Endothelial cell of umbilical vein (primary cell): ENCODE data around the gene DOLPP1. TPM values are rescaled to one million over a fixed set of nuclear protein-coding genes. Genes with fewer than 3 reads are reported as not detected.
A peak's percentile ranks its signal among the peaks of the same experiment; 100 is the strongest.

ENCODE experiments used
- BruUV-seq: library from RNA; stranded (reverse); fragments of 400-500 nt; replicated peaks from 2 replicates; lab custom pipeline; 2021; lab: Mats Ljungman, UMichigan
- CTCF ChIA-PET: fragments of 300-600, 350-600 bp; sonication (Branson Sonifier 250); formaldehyde crosslinking; loops from one replicate; lab custom pipeline; 2021; ENCODE audit warnings: antibody characterized with exemption, inconsistent platforms; lab: Charles Lee
- POLR2A ChIA-PET: fragments of 300-600, 350-600 bp; sonication (Branson Sonifier 250); formaldehyde crosslinking; loops from one replicate; lab custom pipeline; 2021; ENCODE audit warnings: antibody characterized with exemption, inconsistent platforms; lab: Charles Lee
- DNase-seq: peaks from one replicate; pipeline ENCODE4 v3.0.0-alpha.2; 2011; ENCODE audit warnings: low read depth, low spot score
- FAIRE-seq: peaks from 2 replicates; lab custom pipeline; 2011; peaks lifted over from hg19 to GRCh38; lab: Jason Lieb, UNC
- H2AFZ ChIP-seq: 2 replicates; pipeline ENCODE4 v1.6.0; 2012; ENCODE audit warnings: low read depth, low read length, control low read depth, inconsistent platforms
- H3K27ac ChIP-seq: 2 replicates; pipeline ENCODE4 v1.5.1; 2011; ENCODE audit warnings: low read depth, mild to moderate bottlenecking, control low read depth, low read length, moderate library complexity; ENCODE audit not compliant: insufficient read depth
- H3K27me3 ChIP-seq, 2 experiments: 2 replicates each; pipeline versions ENCODE4 v1.6.0 to v1.6.1; 2011; ENCODE audit warnings: low read length in 2 of 2, mixed read lengths in 1 of 2; ENCODE audit not compliant: control insufficient read depth in 2 of 2, insufficient read depth in 2 of 2
- H3K36me3 ChIP-seq, 2 experiments: 2 replicates in 1 of 2; 3 replicates in 1 of 2; pipeline ENCODE4 v1.5.1; 2011; ENCODE audit warnings: low read length in 2 of 2, mild to moderate bottlenecking in 1 of 2, moderate library complexity in 1 of 2; ENCODE audit not compliant: control insufficient read depth in 2 of 2, insufficient read depth in 2 of 2; ENCODE audit errors: extremely low read depth in 1 of 2
- H3K4me1 ChIP-seq: 3 replicates; pipeline ENCODE4 v1.5.1; 2011; ENCODE audit warnings: mild to moderate bottlenecking, low read length; ENCODE audit not compliant: control insufficient read depth, insufficient read depth; ENCODE audit errors: extremely low read depth
- H3K4me2 ChIP-seq: 2 replicates; pipeline ENCODE4 v1.6.1; 2011; ENCODE audit warnings: low read length, control low read depth, mixed read lengths; ENCODE audit not compliant: insufficient read depth
- H3K4me3 ChIP-seq, 3 experiments: fragments of 200-600 bp in 1 of 3; sonication (generic), shearing (Covaris generic) in 1 of 3; replicated peaks in 1 of 3; 2 replicates each; pipeline ENCODE4 v1.5.1; 2011 to 2016; ENCODE audit warnings: control low read depth in 3 of 3, low read length in 3 of 3, mild to moderate bottlenecking in 2 of 3, inconsistent platforms in 1 of 3, low read depth in 1 of 3, moderate library complexity in 1 of 3; ENCODE audit not compliant: insufficient read depth in 1 of 3
- H3K79me2 ChIP-seq: 2 replicates; pipeline ENCODE4 v1.6.0; 2012; ENCODE audit warnings: low read length, inconsistent platforms; ENCODE audit not compliant: control insufficient read depth, insufficient read depth
- H3K9ac ChIP-seq: replicated peaks from 2 replicates; pipeline ENCODE3; 2011; ENCODE audit warnings: low read length, control low read depth; ENCODE audit not compliant: insufficient read depth; ENCODE audit errors: extremely low read depth
- H3K9me1 ChIP-seq: replicated peaks from 3 replicates; pipeline ENCODE4 v1.6.0; 2011; ENCODE audit warnings: mild to moderate bottlenecking, low read length; ENCODE audit not compliant: control insufficient read depth, insufficient read depth; ENCODE audit errors: extremely low read depth
- H3K9me3 ChIP-seq: replicated peaks from 2 replicates; pipeline ENCODE4 v1.5.1; 2012; ENCODE audit warnings: low read length, inconsistent platforms; ENCODE audit not compliant: control insufficient read depth, insufficient read depth
- H4K20me1 ChIP-seq: replicated peaks from 2 replicates; pipeline ENCODE3; 2011; ENCODE audit warnings: mild to moderate bottlenecking, low read length; ENCODE audit not compliant: control insufficient read depth, insufficient read depth; ENCODE audit errors: extremely low read depth
- CTCF ChIP-seq, 2 donors: IDR thresholded peaks; 1 replicate in 1 of 2; 2 replicates in 1 of 2; pipeline ENCODE4 v1.5.1; 2011; ENCODE audit warnings: low read length in 2 of 2, mild to moderate bottlenecking in 2 of 2, moderate library complexity in 2 of 2, control low read depth in 1 of 2, inconsistent platforms in 1 of 2, low read depth in 1 of 2; ENCODE audit not compliant: insufficient read depth in 1 of 2; ENCODE audit errors: extremely low read depth in 1 of 2
- EZH2 ChIP-seq: IDR thresholded peaks from 2 replicates; pipeline ENCODE4 v1.6.1; 2012; ENCODE audit warnings: borderline replicate concordance, low read depth, mild to moderate bottlenecking, moderate library complexity, low read length, inconsistent platforms; ENCODE audit not compliant: severe bottlenecking
- FOS ChIP-seq: IDR thresholded peaks from 2 replicates; pipeline ENCODE4 v1.6.1; 2011; ENCODE audit warnings: mild to moderate bottlenecking, low read length, moderate library complexity, borderline replicate concordance; ENCODE audit not compliant: insufficient read depth
- GATA2 ChIP-seq: IDR thresholded peaks from 2 replicates; pipeline ENCODE4 v1.7.0; 2011; ENCODE audit warnings: low read depth, mild to moderate bottlenecking, moderate library complexity, mixed read lengths, low read length; ENCODE audit not compliant: insufficient read length, insufficient read depth
- JUN ChIP-seq: IDR thresholded peaks from 2 replicates; pipeline ENCODE4 v1.6.1; 2011; ENCODE audit warnings: borderline replicate concordance, low read depth; ENCODE audit not compliant: insufficient read length, insufficient read depth
- MAX ChIP-seq: IDR thresholded peaks from 2 replicates; pipeline ENCODE4 v1.6.1; 2011; ENCODE audit not compliant: insufficient read depth, insufficient read length
- MYC ChIP-seq: IDR thresholded peaks from one replicate; pipeline ENCODE4 v1.6.1; 2011; ENCODE audit warnings: mild to moderate bottlenecking, low read depth, low read length
- POLR2A ChIP-seq: IDR thresholded peaks from 2 replicates; pipeline ENCODE4 v1.6.1; 2012; ENCODE audit warnings: low read depth, mild to moderate bottlenecking, control low read depth, low read length
- POLR2AphosphoS5 ChIP-seq: IDR thresholded peaks from 2 replicates; pipeline ENCODE4 v1.6.1; 2012; ENCODE audit warnings: low read depth, mild to moderate bottlenecking, control low read depth, low read length, moderate library complexity; ENCODE audit not compliant: insufficient read depth
- dilution Hi-C: fragments of 300-500 bp; cut with MboI; formaldehyde crosslinking; loops from one replicate; pipeline ENCODE4 v1.15.0; 2019; ENCODE audit warnings: low sequenced_read_pairs; ENCODE audit not compliant: extremely low pct_ligation_motif_present
- intact Hi-C: fragments of 100-400 bp; cut with micrococcal nuclease; formaldehyde crosslinking; loops from one replicate; pipeline ENCODE4 v1.10.0; 2022
- polyA plus RNA-seq, 4 experiments: library from polyadenylated mRNA; depleted of rRNA in 3 of 4; stranded (reverse) in 3 of 4; unstranded in 1 of 4; fragments of >200 nt; gene quantifications; 2 replicates each; pipeline versions ENCODE4 v1.2.1 to v1.2.3, GENCODE V29; 2011 to 2012; ENCODE audit warnings: missing spikeins in 1 of 4
- total RNA-seq: library from RNA; stranded (reverse); gene quantifications from 2 replicates; pipeline ENCODE4 v1.2.3, GENCODE V29; 2021

Gene DOLPP1
- total and polyA plus RNA-seq, 2 donors (not counting 3 experiments of a cell fraction or from before 2014, with no cell fraction given) = 17.7 to 28.3 TPM

DNA sequence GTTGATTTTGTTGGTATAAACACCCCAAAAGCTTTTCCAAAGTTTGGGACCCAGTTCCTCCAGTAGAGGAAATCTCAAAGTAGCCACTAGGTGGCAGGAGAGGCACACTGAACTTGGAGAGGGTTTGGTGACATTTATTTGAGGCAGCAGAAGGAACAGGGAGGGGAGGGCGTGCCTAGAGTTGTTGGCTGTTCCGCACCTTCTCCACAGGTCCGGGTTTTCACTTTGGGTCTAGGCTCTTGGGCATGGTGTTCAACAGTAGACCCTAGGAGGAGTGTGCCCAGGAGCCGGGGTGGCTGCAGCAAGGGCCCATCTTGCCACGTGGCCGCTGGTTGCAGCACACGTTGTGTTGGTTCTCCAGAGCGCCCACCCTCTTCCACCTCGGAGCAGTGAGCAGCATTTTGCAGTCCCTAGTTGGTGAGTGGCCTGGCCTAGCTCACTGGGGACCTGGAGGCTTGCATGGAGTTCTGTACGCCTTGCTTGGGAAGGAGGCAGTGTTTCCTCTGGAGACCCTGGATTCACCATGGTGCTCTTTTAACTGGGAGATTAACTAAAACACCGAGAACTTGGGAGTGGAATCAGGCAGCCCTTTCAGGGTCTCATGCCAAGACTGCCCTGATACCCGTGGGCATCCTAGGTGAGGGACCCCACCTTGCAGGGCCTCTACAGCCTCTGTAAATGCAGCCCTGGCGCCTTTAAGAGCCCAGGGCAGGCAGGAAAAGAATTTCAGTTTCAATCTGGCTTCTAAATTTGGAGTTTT, 58.5 kb downstream of the DOLPP1 start:
- Histone ChIP-seq H4K20me1 (no peaks in the 10 kb centered on the region), H3K36me3 (peaks cover 6 to 11% of the 10 kb centered on the region in 2 experiments), H3K79me2 (peaks cover 4% of the 10 kb centered on the region), H3K27ac (peak overlapping the region; percentile 99), H3K9me3 (no peaks in the 10 kb centered on the region), H3K4me1 (peaks cover 55% of the 10 kb centered on the region), H3K9ac (peak overlapping the region; percentile 72), H3K4me2 (peak overlapping the region; percentile 75), H3K27me3 (no peaks in the 10 kb centered on the region), H3K4me3 (peak overlapping the region in 2 of 3 experiments; percentile 14 to 31), H3K9me1 (no peaks in the 10 kb centered on the region), H2AFZ (peak overlapping the region; percentile 10)
- dilution Hi-C loops = no loop called here
- FAIRE-seq = peak; percentile 95
- no peak for TF ChIP-seq GATA2
- no peak for TF ChIP-seq EZH2
- TF ChIP-seq POLR2AphosphoS5 = peak; percentile 23
- peak; percentile 38 for TF ChIP-seq POLR2A
- peak; percentile 65 to 80 for TF ChIP-seq CTCF (IDR thresholded peaks at IDR 0.05; ENCODE audit: extremely low read depth in 1 of 2, insufficient read depth in 1 of 2, low read depth in 1 of 2, low read length in 2 of 2)
- no peak for TF ChIP-seq FOS
- TF ChIP-seq MYC = peak; percentile 3
- TF ChIP-seq JUN = no peak
- peak; percentile 67 for TF ChIP-seq MAX
- ChIA-PET CTCF (interaction anchor here (0.6 to 9.5 kb wide), 56 partner anchors 8 to 651 kb away, joined by 3 to 287 read pairs (median 4); partner anchors contain the start of genes ASB6, C9orf50, IER5L and NTMT1), POLR2A (interaction anchor here (0.6 to 2.8 kb wide), 5 partner anchors 29 to 470 kb away, joined by 4 to 39 read pairs (median 6); partner anchors contain the start of gene IER5L)
- DNase-seq = peak; percentile 86
- intact Hi-C loops = loop anchor here (1.0 to 5.0 kb wide), 6 partner anchors 35 to 643 kb away; no protein-coding TSS in a partner anchor
- BruUV-seq = TSS peak; percentile 4
